HepG2 (cell line): Measurements from ENCODE around the gene TEDC1. TPM values are rescaled to one million over a fixed set of nuclear protein-coding genes. Genes with fewer than 3 reads are reported as not detected.

Experiments
- ATAC-seq: fragments of 200-7000 bp; cut with Tn5 transposase; 3 replicates; pipeline ENCODE4 v1.9.1; 2020; ENCODE audit warnings: mild to moderate bottlenecking, moderate library complexity
- BruUV-seq: library from RNA; stranded (reverse); fragments of 400-500 nt; replicated peaks from 2 replicates; lab custom pipeline; 2021; lab: Mats Ljungman, UMichigan
- CTCF ChIA-PET: fragments of 300-600 bp; formaldehyde crosslinking; extraction: SDS; loops from one replicate; lab custom pipeline; 2021; ENCODE audit warnings: low total read pairs, inconsistent platforms, low intra/inter-chr PET ratio; lab: Yijun Ruan, JAX
- POLR2A ChIA-PET: fragments of 350-600 bp; sonication (Branson Sonifier 250); formaldehyde crosslinking; loops from one replicate; lab custom pipeline; 2020; ENCODE audit warnings: antibody characterized with exemption, inconsistent platforms; lab: Yijun Ruan, JAX
- DNase-seq: peaks from one replicate; pipeline ENCODE4 v3.0.0-alpha.2; 2015; ENCODE audit warnings: low spot score
- FAIRE-seq: peaks from 3 replicates; lab custom pipeline; 2011; peaks lifted over from hg19 to GRCh38; lab: Jason Lieb, UNC
- H2AFZ ChIP-seq: one replicate; pipeline ENCODE4 v1.6.1; 2011; ENCODE audit warnings: low read length, inconsistent platforms
- H3K27ac ChIP-seq: fragments of 300-600 bp; 3 replicates; pipeline ENCODE4 v1.8.0; 2011; ENCODE audit warnings: mixed run types, mild to moderate bottlenecking, mixed read lengths, low read length, inconsistent platforms; ENCODE audit not compliant: insufficient read depth; ENCODE audit errors: extremely low read length
- H3K27me3 ChIP-seq, 2 experiments: fragments of 200-600 bp in 1 of 2; 2 replicates in 1 of 2; 3 replicates in 1 of 2; pipeline versions ENCODE4 v1.6.0 to v1.8.0; 2011; ENCODE audit warnings: low read length in 2 of 2, mild to moderate bottlenecking in 2 of 2, moderate library complexity in 2 of 2, inconsistent platforms in 1 of 2; ENCODE audit not compliant: insufficient read depth in 2 of 2, control insufficient read depth in 1 of 2
- H3K36me3 ChIP-seq, 2 experiments: fragments of 200-600 bp in 1 of 2; replicated peaks in 1 of 2; 2 replicates in 1 of 2; 3 replicates in 1 of 2; pipeline versions ENCODE4 v1.5.1 to v1.8.0; 2011; ENCODE audit warnings: low read length in 2 of 2, inconsistent platforms in 1 of 2; ENCODE audit not compliant: insufficient read depth in 2 of 2, control insufficient read depth in 1 of 2
- H3K4me1 ChIP-seq: 2 replicates; pipeline ENCODE4 v1.5.1; 2012; ENCODE audit warnings: low read length, inconsistent platforms; ENCODE audit not compliant: insufficient read depth
- H3K4me2 ChIP-seq: 2 replicates; pipeline ENCODE4 v1.6.0; 2011; ENCODE audit warnings: low read depth, low read length, inconsistent platforms
- H3K4me3 ChIP-seq, 3 experiments: fragments of 200-600 bp in 1 of 3; sonication (generic), shearing (Covaris generic) in 1 of 3; replicated peaks in 1 of 3; 2 replicates each; pipeline ENCODE4 v1.5.1; 2011 to 2016; ENCODE audit warnings: low read length in 3 of 3, inconsistent platforms in 2 of 3, low read depth in 2 of 3, mild to moderate bottlenecking in 2 of 3, control low read depth in 1 of 3, mixed read lengths in 1 of 3; ENCODE audit not compliant: insufficient read depth in 1 of 3
- H3K79me2 ChIP-seq: one replicate; pipeline ENCODE4 v1.6.1; 2011; ENCODE audit warnings: low read length, inconsistent platforms; ENCODE audit not compliant: insufficient read depth
- H3K9ac ChIP-seq: 2 replicates; pipeline ENCODE4 v1.6.0; 2011; ENCODE audit warnings: mild to moderate bottlenecking, low read depth, low read length, inconsistent platforms; ENCODE audit not compliant: insufficient read depth
- H3K9me3 ChIP-seq: 2 replicates; pipeline ENCODE4 v1.5.1; 2012; ENCODE audit warnings: mild to moderate bottlenecking, low read length
- H4K20me1 ChIP-seq: 2 replicates; pipeline ENCODE4 v1.6.0; 2011; ENCODE audit warnings: inconsistent platforms, mild to moderate bottlenecking, low read length, moderate library complexity; ENCODE audit not compliant: insufficient read depth
- HNRNPL ChIP-seq: fragments of 200-400 bp; formaldehyde crosslinking; IDR thresholded peaks from 2 replicates; pipeline ENCODE4 v1.6.1; 2017; ENCODE audit warnings: mild to moderate bottlenecking, low read depth, low read length
- NBN ChIP-seq: fragments of 450-650 bp; conservative IDR thresholded peaks from 2 replicates; pipeline ENCODE4 v1.6.1; 2017
- POLR2AphosphoS2 ChIP-seq: IDR thresholded peaks from 2 replicates; pipeline ENCODE4 v1.6.1; 2011; ENCODE audit warnings: low read depth, low read length, improper control_type of control experiment
- ZNF354B ChIP-seq: sonication (generic); formaldehyde crosslinking; IDR thresholded peaks from 2 replicates; pipeline ENCODE4 v1.8.0; 2022; ENCODE audit warnings: mild to moderate bottlenecking, missing genetic modification reagents
- ZNF737 ChIP-seq: sonication (generic); formaldehyde crosslinking; IDR thresholded peaks from 2 replicates; pipeline ENCODE4 v1.5.0; 2020; ENCODE audit warnings: missing genetic modification reagents, mild to moderate bottlenecking, borderline replicate concordance
- ZNF770 ChIP-seq: sonication (generic); formaldehyde crosslinking; IDR thresholded peaks from 2 replicates; pipeline ENCODE4 v1.5.0; 2020; ENCODE audit warnings: mild to moderate bottlenecking, missing genetic modification reagents
- ZNF775 ChIP-seq: sonication (generic); formaldehyde crosslinking; IDR thresholded peaks from 2 replicates; pipeline ENCODE4 v1.4.0; 2020; ENCODE audit warnings: missing genetic modification reagents, mild to moderate bottlenecking, moderate library complexity, borderline replicate concordance
- WGBS: methylation state at CpG from one replicate; pipeline ENCODE4 v1.1.6; 2017; ENCODE audit warnings: low lambda C conversion rate; 5-methylcytosine and 5-hydroxymethylcytosine counted together
- in situ Hi-C: cut with HindIII; loops from 2 replicates; pipeline ENCODE4 v1.10.0; 2017; ENCODE audit warnings: low pct_unique_long_range_greater_than_20kb; ENCODE audit not compliant: extremely low pct_ligation_motif_present
- intact Hi-C: fragments of 100-400 bp; cut with micrococcal nuclease; formaldehyde crosslinking; loops from one replicate; pipeline ENCODE4 v1.10.0; 2022; ENCODE audit not compliant: unreplicated experiment
- polyA plus RNA-seq, 8 experiments: library from polyadenylated mRNA; depleted of rRNA in 3 of 8; stranded (reverse) in 7 of 8; unstranded in 1 of 8; fragments of >200 nt; fragmentation: Illumina TruSeq in 4 of 8; extraction: Trizol in 4 of 8; gene quantifications; 2 replicates each; pipeline versions ENCODE4 v1.2.1 to v1.2.3, GENCODE V29; 2011 to 2016; ENCODE audit warnings: low read depth in 4 of 8, missing spikeins in 1 of 8, mixed read lengths in 1 of 8; ENCODE audit not compliant: insufficient read depth in 1 of 8
- total RNA-seq, 5 experiments: library from RNA; depleted of rRNA; stranded (reverse); fragments of >200 nt; fragmentation: Illumina TruSeq; extraction: Trizol; gene quantifications; 2 replicates each; pipeline ENCODE4 v1.2.3, GENCODE V29; 2016; ENCODE audit warnings: low read depth in 1 of 5

TEDC1 gene
- total and polyA plus RNA-seq, 2 of the 13 experiments (the other 11 are each of a cell fraction or from before 2014, with no cell fraction given) = 5.7 to 27.4 TPM

GRCh38 chr14:105484069-105484996, 6.7 kb upstream of the TEDC1 start (continued):
- TF ChIP-seq ZNF770 (CRISPR knock-in tag) (no peak), ZNF354B (CRISPR knock-in tag) (no peak), ZNF737 (CRISPR knock-in tag) (no peak)

- TF ChIP-seq POLR2AphosphoS2 (peak; percentile 7; the same call in 1 of the 2 replicates), HNRNPL (no peak), NBN (no peak), ZNF775 (CRISPR knock-in tag) (no peak)
- Histone ChIP-seq H3K9ac (peak overlapping the region; percentile 75; the same call in 1 of the 2 replicates), H3K27me3 (peaks cover 2 to 32% of the 10 kb centered on the region in 2 experiments; a peak in 4 of 5 replicates), H3K27ac (no peak overlapping the region), H4K20me1 (no peaks in the 10 kb centered on the region), H2AFZ (no peak overlapping the region), H3K4me1 (peaks cover 80% of the 10 kb centered on the region), H3K4me3 (peak overlapping the region in 1 of 3 experiments; percentile 76; a peak in 1 of 6 replicates), H3K79me2 (no peaks in the 10 kb centered on the region), H3K36me3 (no peaks in the 10 kb centered on the region), H3K9me3 (no peaks in the 10 kb centered on the region), H3K4me2 (peak overlapping the region; percentile 98)
- CTCF ChIA-PET = interaction anchor here (1.7 kb wide), 1 partner anchor 36 kb away, joined by 13 read pairs; no protein-coding TSS in a partner anchor
- intact Hi-C loops (loop anchor here (5.0 kb wide), 1 partner anchor 73 kb away; no protein-coding TSS in a partner anchor), in situ Hi-C loops (loop anchor here (5.0 kb wide), 2 partner anchors 42 to 108 kb away; partner anchors contain the start of gene TMEM121)
- BruUV-seq = no TSS peak
- POLR2A ChIA-PET = no interaction called here
- DNase-seq (no peak), FAIRE-seq (no peak), ATAC-seq (no peak)
- 39% methylated on average over 5 of the region's 16 CpGs for WGBS
Observed at GRCh38 chr14:105484997-105485393, 6.1 kb upstream of the TEDC1 start.
